Pons (tissue), 1 donor: ENCODE data around the gene ERO1A.

Source experiments
- DNase-seq: peaks from one replicate; pipeline ENCODE4 v3.0.0-alpha.2; 2016; ENCODE audit warnings: low spot score

Gene ERO1A

DNA sequence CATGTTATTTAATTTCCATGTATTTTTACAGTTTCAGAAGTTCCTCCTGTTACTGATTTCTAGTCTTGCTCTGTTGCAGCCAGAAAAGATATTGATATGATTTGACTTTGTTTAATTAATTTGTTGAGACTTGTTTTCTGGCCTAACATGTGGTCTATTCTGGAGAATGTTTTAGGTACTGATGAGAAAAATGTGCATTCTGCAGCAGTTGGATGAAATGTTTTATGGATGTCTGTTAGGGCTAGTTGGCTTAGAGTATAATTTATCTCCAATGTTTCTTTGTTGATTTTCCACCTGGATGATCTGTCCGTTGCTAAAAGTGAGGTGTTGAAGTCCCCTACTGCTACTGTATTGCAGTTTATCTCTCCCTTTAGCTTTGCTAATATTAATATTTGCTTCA is 88.3 kb downstream of the ERO1A start:
- no peak for DNase-seq

DNA sequence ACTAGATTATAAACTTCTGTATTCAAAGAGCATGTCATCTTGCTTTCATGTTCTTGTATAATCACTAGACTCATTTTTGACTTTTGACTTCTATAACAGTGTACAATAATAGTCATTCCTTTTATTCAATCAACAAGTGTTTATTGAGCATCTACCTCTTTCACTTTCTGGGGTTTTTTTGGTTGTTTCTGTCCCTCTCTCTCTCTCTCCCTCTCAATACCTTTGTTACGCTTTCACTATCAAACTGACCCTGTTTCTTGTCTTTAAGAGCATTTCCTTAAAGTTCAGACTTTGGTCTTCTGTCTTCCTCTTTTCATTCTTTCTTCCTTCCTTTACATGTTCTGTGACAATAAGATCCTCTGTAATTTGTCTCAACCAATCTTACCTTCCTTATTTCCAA is 93.2 kb downstream of the ERO1A start:
- no peak for DNase-seq

GRCh38 chr14:52599974-52600373 is 95.4 kb downstream of the ERO1A start:
- no peak for DNase-seq

GRCh38 chr14:52598568-52598967 is 96.8 kb downstream of the ERO1A start:
- no peak for DNase-seq

GRCh38 chr14:52596861-52597260 is 98.5 kb downstream of the ERO1A start:
- no peak for DNase-seq

GRCh38 chr14:52596320-52596719 is 99.0 kb downstream of the ERO1A start:
- no peak for DNase-seq

DNA sequence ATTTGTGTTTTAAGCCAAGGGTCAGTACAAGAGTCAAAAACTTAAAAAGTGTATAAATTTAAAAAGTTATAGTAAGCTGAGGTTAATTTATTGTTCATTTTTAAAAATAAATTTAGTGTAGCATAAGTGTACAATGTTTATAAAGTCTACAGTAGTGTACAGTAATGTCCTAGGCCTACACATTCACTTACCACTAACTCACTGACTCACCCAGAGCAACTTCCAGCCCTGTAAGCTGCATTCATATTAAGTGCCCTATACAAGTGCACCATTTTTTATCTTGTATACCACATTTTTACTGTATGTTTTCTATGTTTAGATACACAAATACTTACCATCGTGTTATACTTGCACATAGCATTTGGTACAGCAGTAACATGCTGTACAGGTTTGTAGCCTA is 105.0 kb downstream of the ERO1A start:
- no peak for DNase-seq
